AG09319 (cell line): Measurements from ENCODE around the gene PIK3C2G.

Experiments
- DNase-seq: peaks from one replicate; pipeline ENCODE4 v3.0.0-alpha.2; 2010; ENCODE audit warnings: low read depth; ENCODE audit errors: extremely low read depth
- TF ChIP-seq, protein P1 (sequence below): IDR thresholded peaks from 2 replicates; pipeline ENCODE4 v1.5.1; 2011; ENCODE audit warnings: low read depth, mild to moderate bottlenecking, inconsistent platforms, low read length, moderate library complexity

Gene PIK3C2G

DNA sequence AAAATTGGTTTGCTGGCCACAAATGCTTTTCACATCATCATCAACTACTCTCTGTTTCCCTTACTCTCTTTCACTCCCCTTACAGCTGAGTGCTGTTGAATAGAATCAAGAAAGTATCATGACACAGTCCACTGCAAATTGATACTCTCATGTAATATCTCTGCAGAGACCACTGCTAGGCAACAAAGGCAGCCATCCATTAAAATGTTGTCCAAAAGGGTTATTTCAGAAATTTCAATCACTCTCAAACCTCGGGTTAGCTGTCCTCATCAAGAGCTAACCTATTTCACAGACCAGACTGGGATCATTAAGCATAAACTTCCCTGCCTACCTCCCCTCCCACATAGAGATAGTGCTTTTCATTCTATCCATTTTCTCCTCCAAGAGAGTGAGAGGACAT is 289.8 kb downstream of the PIK3C2G start:
- no peak for DNase-seq
- TF ChIP-seq, protein P1, sequence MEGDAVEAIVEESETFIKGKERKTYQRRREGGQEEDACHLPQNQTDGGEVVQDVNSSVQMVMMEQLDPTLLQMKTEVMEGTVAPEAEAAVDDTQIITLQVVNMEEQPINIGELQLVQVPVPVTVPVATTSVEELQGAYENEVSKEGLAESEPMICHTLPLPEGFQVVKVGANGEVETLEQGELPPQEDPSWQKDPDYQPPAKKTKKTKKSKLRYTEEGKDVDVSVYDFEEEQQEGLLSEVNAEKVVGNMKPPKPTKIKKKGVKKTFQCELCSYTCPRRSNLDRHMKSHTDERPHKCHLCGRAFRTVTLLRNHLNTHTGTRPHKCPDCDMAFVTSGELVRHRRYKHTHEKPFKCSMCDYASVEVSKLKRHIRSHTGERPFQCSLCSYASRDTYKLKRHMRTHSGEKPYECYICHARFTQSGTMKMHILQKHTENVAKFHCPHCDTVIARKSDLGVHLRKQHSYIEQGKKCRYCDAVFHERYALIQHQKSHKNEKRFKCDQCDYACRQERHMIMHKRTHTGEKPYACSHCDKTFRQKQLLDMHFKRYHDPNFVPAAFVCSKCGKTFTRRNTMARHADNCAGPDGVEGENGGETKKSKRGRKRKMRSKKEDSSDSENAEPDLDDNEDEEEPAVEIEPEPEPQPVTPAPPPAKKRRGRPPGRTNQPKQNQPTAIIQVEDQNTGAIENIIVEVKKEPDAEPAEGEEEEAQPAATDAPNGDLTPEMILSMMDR, result no peak

DNA sequence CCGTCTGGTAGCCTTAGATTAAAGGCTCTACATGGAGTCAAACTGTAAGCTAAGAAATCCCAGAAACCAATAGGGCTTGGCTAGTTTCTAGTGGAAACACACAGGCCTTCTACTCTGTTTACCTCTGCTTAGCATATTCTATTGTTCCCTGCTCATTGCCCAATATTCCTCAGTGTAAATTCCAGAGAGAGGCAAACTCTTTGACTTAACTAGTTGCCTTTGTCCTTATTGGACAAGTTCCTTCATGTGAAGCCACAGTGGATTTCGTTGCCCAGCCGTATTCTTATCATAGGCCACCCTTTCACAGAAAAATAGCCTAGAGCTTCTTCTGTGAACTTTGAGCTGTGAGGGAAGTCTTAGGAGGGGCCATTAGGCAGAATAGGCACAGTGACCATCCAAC is 290.4 kb downstream of the PIK3C2G start:
- no peak for DNase-seq
- TF ChIP-seq, protein P1, result no peak

DNA sequence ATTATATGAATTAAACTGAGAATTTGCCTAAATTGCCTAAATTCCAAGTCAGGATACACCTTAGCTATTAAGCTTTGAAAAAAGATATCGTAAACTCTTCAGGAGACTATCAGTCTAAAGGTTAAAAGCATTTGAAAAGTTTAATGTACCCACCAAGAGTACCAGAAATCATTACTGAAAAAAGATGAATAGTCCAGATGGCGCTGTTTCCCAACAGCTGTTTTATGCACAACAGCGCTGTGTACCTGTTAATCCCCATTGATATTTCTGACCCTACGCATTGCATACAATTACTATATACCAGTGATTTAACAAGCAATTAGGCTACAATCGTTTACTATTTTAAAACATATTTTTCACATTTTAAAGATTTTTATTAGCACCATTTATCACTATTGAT is 291.5 kb downstream of the PIK3C2G start:
- TF ChIP-seq, protein P1, result no peak
- no peak for DNase-seq

DNA sequence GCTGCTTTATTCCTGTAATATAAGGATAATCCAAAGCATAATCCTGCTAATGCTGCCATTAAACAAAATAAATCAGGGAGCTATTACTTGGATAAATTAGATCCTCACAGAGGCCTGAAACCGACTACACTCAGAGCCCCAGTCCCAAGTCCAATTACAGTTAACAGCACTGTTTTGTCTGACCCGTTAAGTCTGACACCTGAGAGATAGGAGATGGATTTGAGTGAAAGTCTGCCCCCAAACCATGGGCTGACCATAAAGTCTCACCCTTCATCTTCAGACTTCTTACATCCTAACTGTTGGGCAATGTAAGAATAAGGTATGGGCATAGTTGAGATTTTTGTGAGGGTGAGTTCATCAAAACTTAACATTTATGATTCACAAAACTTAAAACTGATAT is 294.8 kb downstream of the PIK3C2G start:
- TF ChIP-seq, protein P1, result no peak
- no peak for DNase-seq

DNA sequence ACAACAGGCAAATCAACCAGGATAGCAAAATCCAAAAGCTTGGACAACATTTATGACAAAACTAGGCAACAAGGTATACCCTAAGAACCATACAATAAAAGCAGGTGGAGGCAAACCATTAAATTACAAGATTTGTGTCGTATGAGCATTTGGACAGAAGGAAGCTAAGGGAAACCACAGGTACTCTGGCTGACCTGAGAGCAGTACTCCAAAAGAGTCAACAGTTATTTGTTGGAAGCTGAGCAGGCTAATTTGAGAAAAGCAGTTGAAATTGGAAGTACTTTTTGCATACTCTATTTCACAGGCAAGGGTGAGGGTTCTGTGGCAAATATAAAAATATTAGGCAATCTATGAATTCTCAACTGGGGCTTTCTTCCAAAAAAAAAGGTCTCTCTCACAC is 297.9 kb downstream of the PIK3C2G start:
- DNase-seq, result no peak
- TF ChIP-seq, protein P1, result no peak

DNA sequence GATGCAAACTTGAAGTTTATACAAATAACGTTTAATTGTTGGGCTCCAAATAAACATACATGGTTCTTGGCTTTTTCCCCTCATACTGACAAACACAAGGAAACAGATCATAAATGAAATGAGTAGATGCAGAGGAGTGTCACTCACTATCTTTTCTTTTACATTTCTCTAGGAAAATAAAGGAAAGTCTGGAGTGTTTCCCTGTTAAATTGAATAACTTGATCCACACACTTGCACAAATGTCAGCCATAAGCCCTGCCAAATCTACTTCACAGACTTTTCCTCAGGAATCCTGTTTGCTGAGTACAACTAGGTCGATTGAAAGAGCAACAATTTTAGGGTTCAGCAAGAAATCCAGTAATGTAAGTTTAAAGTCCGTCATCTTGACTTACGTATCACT is 301.2 kb downstream of the PIK3C2G start:
- TF ChIP-seq, protein P1, result no peak
- DNase-seq, result no peak

DNA sequence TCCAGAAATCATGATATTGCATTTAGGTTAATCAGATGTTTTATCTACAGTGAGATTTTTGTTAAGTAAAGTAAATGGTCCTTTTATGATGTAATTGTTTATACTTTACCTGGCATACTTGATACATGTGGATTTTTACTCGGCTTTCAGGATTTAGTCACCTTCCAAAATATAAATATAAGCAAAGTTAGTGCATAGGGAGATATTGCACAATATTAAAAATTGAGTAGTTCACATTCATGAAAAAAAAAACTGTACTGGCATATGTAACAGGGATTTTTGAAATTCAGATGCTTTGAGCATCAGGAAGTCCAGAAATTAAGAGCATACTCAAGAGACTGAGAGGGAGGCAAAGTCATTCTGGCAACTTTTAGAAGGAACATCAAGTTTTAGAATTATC is 303.0 kb downstream of the PIK3C2G start:
- TF ChIP-seq, protein P1, result no peak
- DNase-seq, result no peak

DNA sequence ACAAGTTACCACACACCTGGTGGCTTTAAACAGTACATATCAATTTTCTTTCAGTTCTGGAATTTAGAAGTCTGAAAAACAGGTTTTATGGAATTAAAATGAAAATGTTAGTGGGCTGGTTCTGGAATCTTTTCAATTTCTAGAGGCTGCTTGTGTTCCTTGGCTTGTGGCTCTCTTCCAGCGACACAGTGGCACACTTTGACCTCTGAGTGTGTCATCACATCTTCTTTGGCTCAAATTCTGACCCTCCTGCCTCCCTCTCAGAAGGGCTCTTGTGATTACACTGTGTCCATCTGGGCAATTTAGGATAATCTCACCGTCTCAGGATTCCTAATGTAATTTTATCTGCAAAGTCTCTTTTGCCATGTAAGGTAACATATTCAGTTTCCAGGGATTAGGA is 306.5 kb downstream of the PIK3C2G start:
- TF ChIP-seq, protein P1, result no peak
- no peak for DNase-seq
